GM12892 (cell line): ENCODE results near the gene RGS7.

Experiments
- POLR2A ChIP-seq: IDR thresholded peaks from 2 replicates; pipeline ENCODE4 v1.6.1; 2011; ENCODE audit warnings: low read depth, low read length, control low read depth
- POLR2AphosphoS5 ChIP-seq: IDR thresholded peaks from 2 replicates; pipeline ENCODE4 v1.6.1; 2011; ENCODE audit warnings: low read depth, low read length, control low read depth

- no peak for TF ChIP-seq POLR2A
- no peak for TF ChIP-seq POLR2AphosphoS5
These were observed 141.3 kb downstream of the RGS7 start for GRCh38 chr1:241215683-241216082.
